ENCODE measurements around the gene COG5. TPM values are rescaled to one million over a fixed set of nuclear protein-coding genes. Genes with fewer than 3 reads are reported as not detected.
"Not testable (repeated sequence)": the region's sequence is repeated elsewhere in the genome, so short reads cannot be mapped to it uniquely, and the experiment has no call there.

COG5 gene
- total RNA-seq, 2 experiments from 2014 or later: 34.0 to 37.7 TPM

DNA sequence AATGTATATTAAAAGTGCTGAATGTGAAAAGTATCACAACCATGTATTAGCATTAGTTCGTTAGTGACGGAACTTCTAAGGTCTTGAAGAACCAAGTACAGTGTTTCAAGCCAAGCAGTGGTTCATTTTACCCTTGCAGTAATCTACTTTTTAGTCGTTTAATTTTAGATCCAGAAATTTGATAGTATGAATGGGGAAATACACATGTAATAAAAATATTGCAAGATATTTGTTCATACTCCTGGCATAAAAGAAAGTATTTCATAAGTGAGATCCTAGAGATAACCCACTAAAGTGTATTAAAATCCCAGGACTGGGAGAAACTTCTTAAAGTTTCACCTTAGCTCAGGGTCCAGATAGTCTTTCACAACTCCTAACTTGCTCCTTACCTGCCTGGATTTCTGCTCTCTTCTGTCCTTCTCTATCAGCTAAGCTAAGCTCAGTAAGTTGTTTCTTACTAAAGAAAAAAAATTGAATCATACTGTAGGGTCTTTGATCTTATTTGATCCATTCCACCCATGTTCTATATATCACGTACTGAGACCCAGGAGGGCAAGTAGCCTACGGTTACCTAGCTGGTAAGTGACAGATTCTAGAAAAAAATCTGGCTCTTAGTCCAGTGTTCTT lies 17.8 kb upstream of the COG5 start:
- CTCF ChIA-PET: interaction anchor here (0.6 kb wide), 1 partner anchor 22 kb away, joined by 5 read pairs; no protein-coding TSS in a partner anchor
- POLR2A ChIA-PET: interaction anchor here (1.2 kb wide), 1 partner anchor 80 kb away, joined by 5 read pairs; no protein-coding TSS in a partner anchor

DNA sequence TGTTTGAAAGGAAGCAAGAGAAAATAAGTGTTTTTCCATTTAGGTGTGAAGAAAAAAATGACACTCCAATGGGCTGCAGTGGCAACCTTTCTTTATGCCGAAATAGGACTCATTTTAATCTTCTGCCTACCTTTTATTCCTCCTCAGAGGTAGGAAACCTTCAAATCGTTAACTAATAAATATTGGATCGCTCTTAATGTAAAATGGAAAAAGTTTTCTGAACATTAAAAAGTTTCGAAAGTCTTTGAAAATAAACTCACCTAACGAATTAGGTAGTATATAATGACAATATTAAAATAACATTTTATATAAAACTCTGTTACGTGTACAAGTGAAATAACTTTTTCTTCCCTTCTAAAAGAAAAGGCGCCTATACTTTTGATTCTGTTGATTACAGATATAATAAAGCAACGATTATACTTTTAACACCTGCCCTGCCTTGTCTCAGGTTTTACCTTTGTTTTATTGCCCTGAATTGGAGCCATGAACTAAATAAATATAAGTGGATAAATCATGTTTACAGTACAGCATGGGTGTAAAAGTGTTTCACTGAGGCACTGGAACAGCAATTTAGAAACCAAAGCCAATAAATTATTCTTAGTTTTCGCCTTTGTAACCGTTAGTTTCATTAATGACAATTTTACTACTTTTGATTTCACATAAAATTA lies 17.1 kb upstream of the COG5 start:
- ChIA-PET POLR2A (interaction anchor here (0.6 to 1.7 kb wide), 4 partner anchors 12 to 80 kb away, joined by 3 to 7 read pairs (median 4); partner anchors contain the start of genes COG5 and DUS4L), CTCF (no interaction called here)

DNA sequence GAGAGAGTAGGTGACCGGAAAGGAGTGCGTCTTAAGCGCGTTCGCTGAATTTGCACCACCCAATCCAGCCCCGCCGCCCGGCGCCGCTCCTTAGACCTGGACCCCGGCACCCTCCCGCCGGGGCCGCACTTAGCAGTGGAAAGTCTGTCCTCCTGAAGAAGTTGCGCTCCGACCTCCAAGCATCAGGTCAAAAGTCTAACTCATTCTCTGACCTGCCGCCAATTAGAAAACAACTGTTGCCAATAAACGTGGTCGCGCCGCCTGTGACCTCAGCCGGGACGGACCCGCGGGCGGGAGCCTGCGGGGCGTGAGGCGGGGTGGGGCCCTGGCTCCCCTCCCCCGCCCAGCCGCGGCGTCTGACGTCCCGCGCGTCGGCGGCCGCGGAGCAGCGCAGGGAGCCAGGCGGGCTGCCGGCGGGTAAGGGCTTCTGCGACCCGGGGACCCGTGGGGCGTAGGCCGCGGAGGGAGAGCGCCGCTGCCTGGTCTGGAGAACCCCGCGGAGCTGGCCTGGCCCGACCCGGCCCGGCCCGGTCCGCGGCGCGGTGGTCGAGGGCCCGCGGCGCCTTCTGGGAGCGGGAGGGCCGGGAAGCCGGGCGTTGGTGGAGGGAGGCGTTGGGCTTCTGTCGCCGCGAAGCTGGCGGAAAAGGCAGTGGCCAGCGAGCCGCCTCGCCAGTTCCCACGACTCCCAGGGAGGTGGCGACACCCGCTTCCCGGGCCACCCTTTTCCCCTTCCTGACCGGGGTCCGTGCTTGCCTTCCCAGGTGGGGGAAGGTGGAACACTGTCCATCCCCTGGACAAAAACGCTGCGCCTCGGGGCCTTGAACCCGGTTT lies 16.4 kb upstream of the COG5 start, which contains the start of gene BCAP29:
Gene BCAP29 (plus strand): TSS at position 362 of the 831 bp plus-strand sequence. CDS start 527 bp downstream, outside the sequence.
- ChIA-PET POLR2A (interaction anchor here (0.6 to 1.7 kb wide), 4 partner anchors 13 to 80 kb away, joined by 3 to 7 read pairs (median 4); partner anchors contain the start of genes COG5 and DUS4L), CTCF (interaction anchor here (0.6 kb wide), 1 partner anchor 163 kb away, joined by 4 read pairs; the partner anchor contains the start of gene CBLL1)

DNA sequence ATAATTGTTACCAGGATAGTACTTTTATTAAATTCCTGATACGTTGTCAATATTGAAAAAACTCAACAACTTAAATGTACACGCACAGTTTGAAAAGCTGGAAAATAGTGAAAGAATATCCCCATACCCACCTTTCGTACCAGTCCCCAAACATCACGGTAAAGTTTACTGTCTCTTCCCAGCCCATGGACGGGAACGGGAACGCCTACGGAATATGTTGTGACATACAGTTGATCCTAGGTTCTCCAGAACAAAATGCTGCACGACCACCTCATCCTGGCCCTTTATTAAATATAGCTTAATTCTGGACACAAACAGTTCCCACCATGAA lies 15.8 kb upstream of the COG5 start:
- CTCF ChIA-PET: interaction anchor here (0.6 to 0.7 kb wide), 2 partner anchors 164 to 300 kb away, joined by 4 read pairs; partner anchors contain the start of gene CBLL1
- POLR2A ChIA-PET: interaction anchor here (0.9 to 1.7 kb wide), 3 partner anchors 16 to 80 kb away, joined by 3 to 7 read pairs (median 4); partner anchors contain the start of genes COG5 and DUS4L

DNA sequence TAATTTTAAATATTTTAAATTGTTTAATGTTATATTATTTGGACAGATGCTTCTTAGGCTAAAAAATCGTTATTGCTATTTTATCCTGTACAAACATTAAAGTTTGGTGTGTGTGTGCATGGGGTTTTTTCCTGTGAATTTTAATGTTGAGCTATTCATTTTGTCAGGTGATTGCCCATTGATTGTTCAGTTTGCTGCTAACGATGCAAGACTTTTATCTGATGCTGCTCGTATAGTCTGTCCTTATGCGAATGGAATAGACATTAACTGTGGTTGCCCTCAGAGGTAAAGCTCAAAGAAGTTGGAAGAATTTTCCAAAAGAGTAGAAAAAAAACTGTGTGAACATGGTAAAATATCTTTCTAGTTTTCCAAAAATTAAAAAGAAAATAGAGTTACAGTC lies 9.8 kb upstream of the COG5 start:
- CTCF ChIA-PET: no interaction called here
- POLR2A ChIA-PET: no interaction called here

DNA sequence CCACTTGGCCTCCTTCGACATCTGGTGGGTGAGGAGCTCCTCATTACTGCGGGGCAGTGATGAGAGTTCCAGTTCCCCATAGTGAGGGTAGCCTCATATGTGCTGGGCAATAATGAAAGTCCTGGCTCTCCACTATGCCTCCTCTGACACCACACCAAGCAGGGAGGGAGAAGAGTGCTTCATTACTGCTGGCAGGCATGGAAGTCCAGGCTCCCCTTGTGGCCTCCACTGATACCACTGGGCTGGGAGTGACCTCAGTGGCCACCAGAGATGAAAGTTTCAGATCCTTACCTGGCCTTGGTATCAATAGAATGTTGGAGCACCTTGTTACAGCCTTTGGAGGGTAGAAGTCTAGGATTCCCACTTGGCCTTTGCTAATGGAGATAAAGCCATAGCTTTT lies 6.6 kb upstream of the COG5 start:
- POLR2A ChIA-PET: no interaction called here
- CTCF ChIA-PET: no interaction called here

DNA sequence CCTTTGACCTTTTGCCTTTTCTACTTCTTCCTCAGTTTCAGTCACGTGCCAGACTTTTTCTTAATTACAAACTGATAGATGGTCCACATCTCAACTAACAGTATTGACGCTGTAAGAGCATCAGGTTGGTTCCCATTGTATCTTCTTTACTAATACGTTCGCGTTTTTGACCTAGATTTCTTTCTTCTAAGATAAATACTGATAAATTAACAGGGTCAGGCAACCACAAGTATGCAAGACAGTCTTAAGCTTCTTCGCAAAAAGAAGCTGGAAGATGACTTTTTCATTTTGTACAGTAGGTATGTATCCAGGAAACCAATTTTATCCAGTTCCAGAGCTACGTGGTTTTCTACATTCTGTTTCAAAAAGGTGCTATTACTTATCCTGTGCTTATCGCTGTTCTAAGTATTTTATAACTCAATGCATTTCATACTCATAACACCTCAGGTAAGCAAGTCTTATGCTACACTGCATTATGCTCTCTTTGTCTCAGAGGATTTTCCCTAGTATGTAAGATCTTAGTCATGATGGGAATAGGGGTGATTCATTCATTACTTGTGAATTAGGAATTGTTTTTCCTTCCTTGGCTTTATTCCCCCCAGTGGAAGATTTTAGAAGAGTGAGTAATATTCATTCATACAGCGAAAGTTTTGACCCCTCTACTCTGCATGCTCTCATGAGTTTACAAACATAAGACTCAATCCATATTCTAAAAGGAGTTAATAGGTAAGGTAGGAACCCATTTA lies 1.0 kb upstream of the COG5 start:
- ChIA-PET CTCF (no interaction called here), POLR2A (interaction anchor here (1.4 to 1.6 kb wide), 3 partner anchors 15 to 396 kb away, joined by 6 to 7 read pairs (median 7); partner anchors contain the start of genes BCAP29, CBLL1 and HBP1)

DNA sequence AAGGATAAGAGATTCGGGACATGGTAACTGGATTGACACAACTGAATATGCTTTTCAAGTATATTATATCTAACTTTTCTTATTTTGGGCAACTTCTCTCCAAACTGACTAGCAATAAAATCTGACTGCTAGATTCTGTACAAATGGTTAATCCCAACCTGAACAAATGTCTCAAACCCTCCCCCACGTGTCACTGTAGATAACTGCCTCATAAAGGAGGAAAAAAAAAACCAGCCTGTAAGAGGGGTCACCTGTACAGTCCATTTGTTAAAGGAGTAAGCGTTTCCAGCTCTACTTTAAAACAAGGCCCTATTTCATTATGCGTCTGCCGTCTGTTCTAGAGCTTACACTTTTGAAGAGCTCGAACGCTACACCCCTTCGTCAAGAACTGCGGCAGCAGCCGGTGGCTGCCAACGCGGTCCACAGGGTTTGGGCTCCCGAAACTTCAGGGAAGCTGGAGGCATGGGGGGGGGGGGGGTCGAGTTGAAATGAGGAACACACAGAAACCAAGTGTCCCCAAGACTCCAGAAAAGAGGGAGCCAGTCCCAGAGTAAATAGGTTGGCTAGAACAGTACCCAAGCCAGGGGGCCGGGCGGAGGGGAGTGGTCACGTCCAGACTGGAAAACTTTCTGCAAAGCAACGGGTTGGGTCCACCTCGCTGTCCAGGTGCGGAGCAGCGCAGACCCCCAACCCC lies 492 bp downstream of the COG5 start:
- CTCF ChIA-PET: interaction anchor here (0.6 kb wide), 1 partner anchor 67 kb away, joined by 3 read pairs; no protein-coding TSS in a partner anchor
- POLR2A ChIA-PET: interaction anchor here (0.6 to 1.6 kb wide), 5 partner anchors 17 to 1347 kb away, joined by 3 to 7 read pairs (median 6); partner anchors contain the start of genes BCAP29, CBLL1 and HBP1

DNA sequence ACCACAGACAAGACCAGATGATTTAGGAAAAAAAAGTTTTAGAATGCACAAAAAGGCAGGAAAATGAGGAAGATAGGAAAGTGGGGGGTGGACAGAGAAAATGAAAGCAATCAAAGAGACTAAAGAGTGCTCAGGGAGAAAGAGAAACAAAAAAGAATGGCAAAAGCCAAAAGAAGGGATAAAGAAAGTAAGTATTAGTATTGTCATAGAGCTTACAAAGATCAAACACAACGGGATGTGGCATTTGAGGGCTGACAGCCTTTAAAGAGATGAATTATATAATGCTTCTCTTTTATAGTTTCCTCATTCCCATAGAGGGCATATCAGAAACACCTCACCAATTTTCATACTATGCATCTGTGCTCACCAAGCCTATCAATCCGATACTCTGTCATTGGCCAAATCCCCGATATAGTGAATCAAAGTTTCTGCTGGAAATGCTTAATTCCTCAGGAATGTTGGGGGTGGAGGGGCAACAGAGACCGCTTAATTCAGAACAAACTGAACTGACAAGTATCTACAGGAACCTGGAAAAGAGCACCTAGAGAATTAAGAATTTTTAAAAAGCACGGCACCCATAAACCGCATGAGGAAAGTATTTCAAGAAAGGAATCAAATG lies 2.7 kb downstream of the COG5 start:
- ChIA-PET POLR2A (no interaction called here), CTCF (interaction anchor here (0.6 kb wide), 1 partner anchor 1449 kb away, joined by 3 read pairs; the partner anchor contains the start of gene SYPL1)

DNA sequence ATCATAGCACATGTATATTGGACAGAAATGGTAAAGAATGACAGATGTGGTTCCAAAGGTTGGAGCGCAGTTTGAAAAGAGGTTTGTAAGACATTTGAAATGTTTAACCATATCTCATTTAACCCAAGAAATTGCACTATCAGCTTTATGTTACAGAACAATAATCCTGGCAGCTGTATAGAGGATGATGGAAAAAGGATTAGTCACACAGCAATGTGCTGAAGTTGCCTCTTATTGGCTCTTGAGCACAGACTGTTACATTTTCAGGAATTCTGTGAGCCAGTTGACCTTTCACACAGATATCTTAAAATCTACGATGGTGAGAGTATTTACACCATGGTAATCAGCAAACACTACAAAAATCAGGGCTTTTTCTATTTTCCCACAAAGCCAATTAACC lies 3.9 kb downstream of the COG5 start:
- POLR2A ChIA-PET: no interaction called here
- CTCF ChIA-PET: interaction anchor here (1.0 kb wide), 1 partner anchor 97 kb away, joined by 3 read pairs; no protein-coding TSS in a partner anchor

DNA sequence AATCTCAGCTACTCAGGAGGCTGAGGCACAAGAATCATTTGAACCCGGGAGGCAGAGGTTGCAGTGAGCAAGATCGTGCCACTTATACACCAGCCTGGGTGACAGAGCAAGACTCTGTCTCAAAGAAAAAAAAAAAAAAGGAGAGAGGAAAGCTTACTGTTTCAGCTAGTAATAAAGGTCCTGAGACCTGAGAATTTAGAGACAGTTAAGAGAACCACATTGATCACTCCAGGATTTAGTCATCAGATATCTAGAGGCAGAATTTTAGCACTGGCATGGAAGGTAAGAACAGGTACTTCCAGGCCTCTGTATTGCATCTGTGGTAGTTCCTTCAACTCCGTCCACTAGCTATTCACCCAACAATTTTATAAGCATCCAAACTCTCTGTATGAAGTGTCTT lies 7.8 kb downstream of the COG5 start:
- POLR2A ChIA-PET: no interaction called here
- CTCF ChIA-PET: no interaction called here

DNA sequence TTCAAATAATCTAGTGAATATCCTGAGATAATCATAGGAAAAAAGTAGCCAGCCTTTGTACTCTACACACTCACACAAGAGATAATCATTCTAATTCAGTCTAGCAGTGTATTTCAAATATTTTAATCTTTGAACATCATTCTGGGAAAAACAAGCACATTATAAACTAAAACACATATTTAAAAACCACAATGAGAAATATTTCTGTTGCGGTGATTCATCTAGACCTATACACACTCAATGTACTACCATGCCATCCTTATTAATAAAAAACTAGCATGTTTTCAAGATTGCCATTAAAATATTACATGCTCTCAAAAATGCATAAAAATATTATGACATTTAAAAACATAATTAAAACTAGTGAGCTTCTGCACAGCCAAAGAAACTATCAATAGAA lies 11.8 kb downstream of the COG5 start:
- CTCF ChIA-PET: no interaction called here

DNA sequence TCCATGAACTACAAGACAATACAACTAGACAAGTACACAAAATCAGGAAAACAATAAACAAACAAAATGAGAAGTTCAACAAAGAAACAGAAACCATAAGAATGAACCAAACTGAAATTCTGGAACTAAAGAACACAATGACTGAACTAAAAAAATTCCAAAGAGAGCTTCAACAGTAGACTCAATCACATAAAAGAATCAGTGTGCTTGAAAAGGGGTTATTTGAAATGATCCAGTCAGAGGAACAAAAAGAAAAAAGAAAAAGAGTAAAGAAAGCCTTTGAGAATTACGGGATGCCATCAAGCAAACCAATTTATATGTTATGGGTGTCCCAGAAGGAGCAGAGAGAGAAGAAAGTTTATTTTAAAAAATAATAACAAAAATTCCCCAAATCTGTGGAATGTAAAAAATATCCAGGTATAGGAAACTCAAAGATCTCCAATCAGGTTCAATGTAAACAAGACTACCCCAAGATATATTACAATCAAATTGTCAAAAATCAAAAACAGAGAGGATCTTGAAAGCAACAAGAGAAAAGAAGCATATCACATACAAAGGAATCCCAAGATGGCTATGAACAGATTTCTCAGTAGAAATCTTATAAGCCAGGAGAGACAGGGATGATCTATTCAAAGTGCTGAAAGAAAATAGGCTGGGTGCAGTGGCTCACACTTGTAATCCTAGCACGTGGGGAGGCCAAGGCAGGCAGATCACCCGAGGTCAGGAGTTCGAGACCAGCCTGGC lies 18.7 kb downstream of the COG5 start:
- ChIA-PET CTCF (no interaction called here), POLR2A (no interaction called here)

More for the DNA sequence above, 11.8 kb downstream of the COG5 start:
- POLR2A ChIA-PET: no interaction called here

DNA sequence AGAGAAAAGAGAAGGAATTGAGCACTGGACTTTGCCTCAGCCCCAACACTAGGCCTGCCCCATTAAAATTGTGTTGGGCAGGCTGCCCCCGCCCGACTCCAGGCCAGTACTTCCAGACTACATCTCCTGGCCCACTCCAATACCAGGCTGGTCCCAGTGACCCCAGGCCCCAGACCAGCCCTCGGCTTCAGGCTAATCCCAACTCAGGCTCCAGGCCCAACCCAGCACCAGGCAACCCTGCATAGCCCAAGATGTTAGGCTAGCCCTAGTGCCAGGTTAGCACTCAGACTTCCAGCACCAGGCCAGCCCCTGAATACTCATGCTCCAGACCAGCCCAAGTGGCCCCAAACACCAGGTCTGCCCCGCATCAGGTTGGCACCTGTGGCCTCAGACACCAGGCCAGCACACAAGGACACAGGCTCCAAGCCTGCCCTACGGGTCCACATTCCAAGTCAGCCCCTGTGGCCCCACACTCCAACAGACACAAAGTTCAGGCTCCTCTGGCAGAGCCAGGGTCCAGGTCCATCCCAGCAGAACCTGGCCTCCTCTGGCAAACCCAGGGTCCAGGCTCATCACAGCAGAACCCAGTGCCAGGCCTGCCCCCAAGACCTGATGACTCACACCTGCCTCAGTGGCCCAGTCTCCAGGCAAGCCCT lies 20.3 kb downstream of the COG5 start:
- POLR2A ChIA-PET: no interaction called here
- CTCF ChIA-PET: no interaction called here

DNA sequence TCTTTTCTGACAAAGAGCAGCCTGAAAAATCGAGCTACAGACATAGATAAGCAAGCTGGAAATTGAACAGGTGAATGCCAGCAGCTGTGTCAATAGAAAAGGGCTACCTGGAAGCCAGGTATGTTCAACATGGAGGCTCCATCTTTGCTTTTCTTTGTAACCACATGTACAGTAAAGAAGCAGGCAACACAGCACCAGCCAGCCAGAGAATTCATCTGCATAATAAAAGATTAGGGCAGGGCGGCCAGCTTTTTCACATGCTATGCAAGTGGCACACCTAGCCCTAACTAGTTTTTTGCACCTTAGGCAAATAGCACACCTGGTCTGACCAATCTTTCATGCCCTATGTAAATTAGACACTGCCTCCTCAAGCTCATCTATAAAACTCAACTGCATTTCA lies 25.7 kb downstream of the COG5 start:
- ChIA-PET POLR2A (no interaction called here), CTCF (no interaction called here)

DNA sequence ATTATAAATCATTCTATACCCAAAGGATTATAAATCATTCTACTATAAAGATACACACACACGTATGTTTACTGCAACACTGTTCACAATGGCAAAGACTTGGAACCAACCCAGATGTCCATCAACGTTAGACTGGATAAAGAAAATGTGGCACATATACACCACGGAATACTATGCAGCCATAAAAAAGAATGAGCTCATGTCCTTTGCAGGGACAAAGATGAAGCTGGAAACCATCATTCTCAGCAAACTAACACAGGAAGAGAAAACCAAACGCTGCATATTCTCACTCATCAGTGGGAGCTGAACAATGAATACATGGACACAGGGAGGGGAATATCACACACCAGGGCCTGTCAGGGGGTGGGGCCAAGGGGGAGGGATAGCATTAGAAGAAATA lies 26.5 kb downstream of the COG5 start:
- CTCF ChIA-PET, POLR2A ChIA-PET: not testable (repeated sequence)

DNA sequence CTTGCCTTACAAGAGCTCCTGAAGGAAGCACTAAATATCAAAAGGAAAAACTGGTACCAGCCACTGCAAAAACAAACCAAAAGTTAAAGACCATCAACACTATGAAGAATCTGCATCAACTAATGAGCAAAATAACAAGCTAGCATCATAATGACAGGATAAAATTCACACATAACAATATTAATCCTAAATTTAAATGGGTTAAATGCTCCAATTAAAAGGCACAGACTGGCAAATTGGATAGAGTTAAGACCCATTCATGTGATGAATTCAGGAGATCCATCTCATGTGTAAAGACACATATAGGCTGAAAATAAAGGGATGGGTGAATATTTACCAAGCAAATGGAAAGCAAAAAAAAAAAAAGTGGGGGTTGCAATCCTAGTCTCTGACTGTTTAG lies 29.6 kb downstream of the COG5 start:
- CTCF ChIA-PET: no interaction called here
- POLR2A ChIA-PET: no interaction called here
